ENCODE data around the gene F12.

- TF ChIP-seq CTCF (IDR thresholded peaks at IDR 0.05 in 8 of 11, conservative IDR thresholded peaks at IDR 0.05 in 3 of 11) (no peak), POLR2A (IDR thresholded peaks at IDR 0.05) (no peak)
Measured at GRCh38 chr5:177432839-177433657, 23.7 kb upstream of the F12 start.
